Measurements from ENCODE around the gene HMG20A.

DNA sequence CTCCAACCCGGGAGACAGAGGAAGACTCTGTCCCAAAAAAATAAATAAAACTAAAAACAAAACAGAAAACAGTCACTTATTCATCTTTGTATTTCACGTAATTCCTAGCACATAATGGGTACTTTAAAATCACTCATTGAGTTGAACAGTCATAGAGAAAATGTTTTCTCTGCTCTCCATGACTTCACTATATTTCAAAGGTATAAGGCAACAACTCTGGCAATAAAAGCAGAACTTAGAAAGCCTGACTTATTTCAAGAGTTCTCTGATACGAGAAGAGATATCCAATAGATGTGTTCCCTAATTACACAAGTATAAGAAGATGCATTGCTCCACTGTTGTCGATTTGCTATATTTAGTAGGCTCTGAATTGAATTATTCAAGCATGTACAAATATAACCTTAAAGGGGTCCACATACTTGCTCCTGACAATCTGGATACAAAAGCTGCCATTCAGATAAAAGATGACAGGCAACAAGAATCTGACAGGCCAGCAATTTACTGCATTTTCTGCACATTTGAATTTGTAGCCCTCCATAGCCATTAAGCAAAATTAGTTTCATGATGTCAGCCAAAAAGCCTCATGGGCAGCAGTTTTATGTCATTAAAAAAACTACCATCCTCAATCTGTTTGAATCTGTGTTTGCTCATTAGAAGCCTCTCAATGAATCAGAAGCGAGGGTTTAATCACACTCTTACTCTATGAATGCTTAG, 48.7 kb upstream of the HMG20A start:
- TF ChIP-seq ZNF274 (IDR thresholded peaks at IDR 0.05; ENCODE audit: low read depth, low read length) (no peak), YY1 (IDR thresholded peaks at IDR 0.05; ENCODE audit: insufficient read depth, insufficient read length) (no peak), SUZ12 (IDR thresholded peaks at IDR 0.05; ENCODE audit: extremely low read depth, insufficient read depth, insufficient read length) (no peak)
